Liver (tissue), 9 donors: ENCODE measurements around the gene MAPT. TPM values are rescaled to one million over a fixed set of nuclear protein-coding genes. Genes with fewer than 3 reads are reported as not detected.

ENCODE experiments used
- DNase-seq: peaks from one replicate; pipeline ENCODE4 v3.0.0-alpha.2; 2017; ENCODE audit warnings: low spot score
- H3K27ac ChIP-seq, 2 donors: one replicate each; pipeline ENCODE4 v1.7.0; 2013; ENCODE audit warnings: inconsistent platforms in 2 of 2, low read length in 2 of 2, control low read depth in 1 of 2, low read depth in 1 of 2, mild to moderate bottlenecking in 1 of 2
- H3K27me3 ChIP-seq, 4 donors: one replicate each; pipeline versions ENCODE4 v1.6.1 to v1.7.0; 2013; ENCODE audit warnings: low read length in 3 of 4, inconsistent platforms in 1 of 4, mild to moderate bottlenecking in 1 of 4, moderate library complexity in 1 of 4; ENCODE audit not compliant: control insufficient read depth in 4 of 4, insufficient read depth in 4 of 4
- H3K36me3 ChIP-seq, 4 donors: one replicate each; pipeline versions ENCODE4 v1.6.1 to v1.7.0; 2013; ENCODE audit warnings: low read length in 3 of 4, mild to moderate bottlenecking in 3 of 4, low read depth in 1 of 4, moderate library complexity in 1 of 4; ENCODE audit not compliant: control insufficient read depth in 4 of 4, insufficient read depth in 3 of 4
- H3K4me1 ChIP-seq, 4 donors: one replicate each; pipeline versions ENCODE4 v1.6.1 to v1.7.0; 2013; ENCODE audit warnings: low read length in 3 of 4, mild to moderate bottlenecking in 3 of 4, moderate library complexity in 1 of 4; ENCODE audit not compliant: control insufficient read depth in 4 of 4, insufficient read depth in 4 of 4
- H3K4me3 ChIP-seq, 3 donors: one replicate each; pipeline versions ENCODE4 v1.6.1 to v1.7.0; 2013; ENCODE audit warnings: low read length in 3 of 3, control low read depth in 1 of 3, low read depth in 1 of 3, mild to moderate bottlenecking in 1 of 3
- H3K9ac ChIP-seq, 2 donors: one replicate each; pipeline ENCODE4 v1.7.0; 2013; ENCODE audit warnings: low read length in 2 of 2, mild to moderate bottlenecking in 2 of 2, moderate library complexity in 2 of 2, control low read depth in 1 of 2, low read depth in 1 of 2
- H3K9me3 ChIP-seq, 4 donors: one replicate each; pipeline versions ENCODE4 v1.6.1 to v1.7.0; 2013; ENCODE audit warnings: low read length in 3 of 4; ENCODE audit not compliant: control insufficient read depth in 4 of 4
- ATF3 ChIP-seq: IDR thresholded peaks from 2 replicates; pipeline ENCODE4 v1.6.1; 2016; ENCODE audit warnings: antibody characterized with exemption
- CTCF ChIP-seq: fragments of 150-350 bp; IDR thresholded peaks from 2 replicates; pipeline ENCODE4 v1.5.1; 2017; ENCODE audit warnings: improper control_type of control experiment, low read depth, low read length; ENCODE audit not compliant: missing input control
- EGR1 ChIP-seq, 2 donors: IDR thresholded peaks; 2 replicates each; pipeline ENCODE4 v1.6.1; 2016 to 2018; ENCODE audit warnings: antibody characterized with exemption in 2 of 2, low read depth in 2 of 2
- FOXA1 ChIP-seq: IDR thresholded peaks from 2 replicates; pipeline ENCODE4 v1.6.1; 2016; ENCODE audit warnings: antibody characterized with exemption
- FOXA2 ChIP-seq: IDR thresholded peaks from 2 replicates; pipeline ENCODE4 v1.6.1; 2016; ENCODE audit warnings: antibody characterized with exemption
- GABPA ChIP-seq, 2 donors: IDR thresholded peaks in 1 of 2; conservative IDR thresholded peaks in 1 of 2; 2 replicates each; pipeline ENCODE4 v1.6.1; 2016; ENCODE audit warnings: antibody characterized with exemption in 2 of 2, mild to moderate bottlenecking in 1 of 2, moderate library complexity in 1 of 2
- HNF4A ChIP-seq, 2 donors: conservative IDR thresholded peaks; 2 replicates each; pipeline ENCODE4 v1.6.1; 2016; ENCODE audit warnings: antibody characterized with exemption in 2 of 2, mild to moderate bottlenecking in 2 of 2
- HNF4G ChIP-seq: IDR thresholded peaks from 2 replicates; pipeline ENCODE4 v1.6.1; 2016; ENCODE audit warnings: antibody characterized with exemption
- JUND ChIP-seq, 2 donors: IDR thresholded peaks; 2 replicates each; pipeline ENCODE4 v1.6.1; 2016; ENCODE audit warnings: antibody characterized with exemption in 2 of 2
- MAX ChIP-seq: IDR thresholded peaks from 2 replicates; pipeline ENCODE4 v1.6.1; 2016; ENCODE audit warnings: antibody characterized with exemption
- RAD21 ChIP-seq, 2 donors: IDR thresholded peaks; 2 replicates each; pipeline ENCODE4 v1.6.1; 2016; ENCODE audit warnings: antibody characterized with exemption in 2 of 2, mild to moderate bottlenecking in 2 of 2
- SP1 ChIP-seq: IDR thresholded peaks from 2 replicates; pipeline ENCODE4 v1.6.1; 2018; ENCODE audit warnings: antibody characterized with exemption, mild to moderate bottlenecking
- TAF1 ChIP-seq: conservative IDR thresholded peaks from 2 replicates; pipeline ENCODE4 v1.6.1; 2016; ENCODE audit warnings: antibody characterized with exemption, mild to moderate bottlenecking
- YY1 ChIP-seq: IDR thresholded peaks from 2 replicates; pipeline ENCODE4 v1.6.1; 2016; ENCODE audit warnings: antibody characterized with exemption, mild to moderate bottlenecking
- ZBTB33 ChIP-seq: IDR thresholded peaks from 2 replicates; pipeline ENCODE4 v1.6.1; 2016; ENCODE audit warnings: antibody characterized with exemption
- WGBS: extraction: QIAGEN DNeasy Blood & Tissue Kit; methylation state at CpG from one replicate; pipeline ENCODE4 v1.1.7; 2013; 5-methylcytosine and 5-hydroxymethylcytosine counted together
- polyA plus RNA-seq, 2 donors: library from polyadenylated mRNA; stranded (reverse) in 1 of 2; unstranded in 1 of 2; fragments of 200-250 nt in 1 of 2; fragments of >200 nt in 1 of 2; fragmentation: Nextera tagmentation in 1 of 2; extraction: Ambion mirVana in 1 of 2; gene quantifications; one replicate each; pipeline versions ENCODE4 v1.2.1 to v1.2.3, GENCODE V29; 2013 to 2015
- total RNA-seq, 2 donors: library from RNA; depleted of rRNA; stranded (reverse); fragments of >200 nt; gene quantifications; one replicate each; pipeline ENCODE4 v1.2.3, GENCODE V29; 2014
- donor health status: healthy.
- donor health status: healthy.
- donor health status: healthy.
- donor health status: healthy.
- donor health status: healthy.

Gene MAPT
- total and polyA plus RNA-seq, 4 donors: 0.05 to 0.67 (median 0.27) TPM

- no peak overlapping the region for H3K9ac ChIP-seq
- TF ChIP-seq MAX: no peak
- TF ChIP-seq TAF1: no peak
- no peak for TF ChIP-seq YY1
- TF ChIP-seq FOXA2: no peak
- TF ChIP-seq ATF3: no peak
- no peak for TF ChIP-seq SP1
- TF ChIP-seq GABPA (IDR thresholded peaks at IDR 0.05 in 1 of 2, conservative IDR thresholded peaks at IDR 0.05 in 1 of 2): no peak
- TF ChIP-seq FOXA1: no peak
- TF ChIP-seq EGR1 (IDR thresholded peaks at IDR 0.05; ENCODE audit: low read depth in 2 of 2): no peak
- TF ChIP-seq HNF4G: no peak
- DNase-seq: no peak
- WGBS: 91% methylated on average over 13 of the region's 13 CpGs
- no peaks in the 10 kb centered on the region for H3K36me3 ChIP-seq
- no peak overlapping the region for H3K27ac ChIP-seq
- no peaks in the 10 kb centered on the region for H3K9me3 ChIP-seq
- no peaks in the 10 kb centered on the region for H3K4me1 ChIP-seq
- H3K27me3 ChIP-seq: no peaks in the 10 kb centered on the region
- H3K4me3 ChIP-seq: no peak overlapping the region
These were observed 102.8 kb downstream of the MAPT start for GRCh38 chr17:45997166-45997565.

GRCh38 chr17:45997624-45998023 is 103.3 kb downstream of the MAPT start:
- no peak for DNase-seq
- TF ChIP-seq JUND (IDR thresholded peaks at IDR 0.05) (no peak), MAX (no peak)
- Histone ChIP-seq H3K9ac (no peak overlapping the region), H3K4me1 (peaks cover 0 to under 1% (median 0%) of the 10 kb centered on the region in 4 donors), H3K4me3 (no peak overlapping the region), H3K27ac (no peak overlapping the region), H3K36me3 (no peaks in the 10 kb centered on the region), H3K9me3 (no peaks in the 10 kb centered on the region), H3K27me3 (no peaks in the 10 kb centered on the region)
- 94% methylated on average over 9 of the region's 9 CpGs for WGBS

- H3K27ac ChIP-seq: no peak within 1 kb of the TSS
- peaks cover 5 to 14% (median 9%) of the 10 kb centered on the region in 4 donors for H3K4me1 ChIP-seq
- H3K27me3 ChIP-seq: no peaks in the 10 kb centered on the region
- no peak within 1 kb of the TSS for H3K4me3 ChIP-seq
- no peaks in the 10 kb centered on the region for H3K36me3 ChIP-seq
- no peak within 1 kb of the TSS for H3K9ac ChIP-seq
- WGBS: 89% methylated on average over 8 of the region's 8 CpGs
- DNase-seq: no peak
- TF ChIP-seq GABPA (IDR thresholded peaks at IDR 0.05 in 1 of 2, conservative IDR thresholded peaks at IDR 0.05 in 1 of 2): no peak
- TF ChIP-seq MAX: no peak
- no peak for TF ChIP-seq FOXA2
- TF ChIP-seq CTCF: no peak
- TF ChIP-seq RAD21 (IDR thresholded peaks at IDR 0.05): no peak
- TF ChIP-seq ZBTB33: no peak
- TF ChIP-seq HNF4A (conservative IDR thresholded peaks at IDR 0.05): no peak
- no peak for TF ChIP-seq ATF3
- TF ChIP-seq JUND (IDR thresholded peaks at IDR 0.05): no peak
- TF ChIP-seq SP1: no peak
- H3K9me3 ChIP-seq: no peaks in the 10 kb centered on the region
These were observed 104.9 kb downstream of the MAPT start, which contains the start of gene STH for GRCh38 chr17:45998987-45999899. Gene STH (plus strand): TSS chr17:45999250. CDS start chr17:45999280, 30 bp downstream.
